ENCODE results near the gene SLC12A2.

DNA sequence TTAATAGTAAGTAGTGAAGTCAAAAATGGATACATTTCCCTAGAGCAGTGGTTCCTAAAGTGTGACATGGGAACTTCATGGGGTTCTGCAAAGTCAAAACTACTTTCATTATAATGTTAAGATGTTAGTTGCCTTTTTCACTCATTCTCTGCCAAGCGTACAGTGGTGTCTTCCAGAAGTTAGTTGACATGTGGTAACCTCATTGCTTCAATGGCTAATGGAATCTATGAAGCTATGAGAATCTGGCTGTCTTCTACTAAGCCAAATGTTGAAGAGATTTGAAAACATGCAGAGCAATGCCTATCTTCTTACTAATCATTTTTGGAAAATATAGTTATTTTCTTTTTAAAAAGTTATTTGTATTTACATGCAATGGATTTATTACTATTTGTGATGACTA, 111.8 kb downstream of the SLC12A2 start:
- TF ChIP-seq, protein P1, sequence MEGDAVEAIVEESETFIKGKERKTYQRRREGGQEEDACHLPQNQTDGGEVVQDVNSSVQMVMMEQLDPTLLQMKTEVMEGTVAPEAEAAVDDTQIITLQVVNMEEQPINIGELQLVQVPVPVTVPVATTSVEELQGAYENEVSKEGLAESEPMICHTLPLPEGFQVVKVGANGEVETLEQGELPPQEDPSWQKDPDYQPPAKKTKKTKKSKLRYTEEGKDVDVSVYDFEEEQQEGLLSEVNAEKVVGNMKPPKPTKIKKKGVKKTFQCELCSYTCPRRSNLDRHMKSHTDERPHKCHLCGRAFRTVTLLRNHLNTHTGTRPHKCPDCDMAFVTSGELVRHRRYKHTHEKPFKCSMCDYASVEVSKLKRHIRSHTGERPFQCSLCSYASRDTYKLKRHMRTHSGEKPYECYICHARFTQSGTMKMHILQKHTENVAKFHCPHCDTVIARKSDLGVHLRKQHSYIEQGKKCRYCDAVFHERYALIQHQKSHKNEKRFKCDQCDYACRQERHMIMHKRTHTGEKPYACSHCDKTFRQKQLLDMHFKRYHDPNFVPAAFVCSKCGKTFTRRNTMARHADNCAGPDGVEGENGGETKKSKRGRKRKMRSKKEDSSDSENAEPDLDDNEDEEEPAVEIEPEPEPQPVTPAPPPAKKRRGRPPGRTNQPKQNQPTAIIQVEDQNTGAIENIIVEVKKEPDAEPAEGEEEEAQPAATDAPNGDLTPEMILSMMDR (IDR thresholded peaks at IDR 0.05), result no peak
- TF ChIP-seq POLR2AphosphoS5 (IDR thresholded peaks at IDR 0.05), result no peak
